Measurements from ENCODE around the gene HELZ2. TPM values are rescaled to one million over a fixed set of nuclear protein-coding genes. Genes with fewer than 3 reads are reported as not detected.

HELZ2 gene
- total RNA-seq, 1 experiment from 2014 or later = 35.2 TPM

GRCh38 chr20:63534831-63535651 lies 39.0 kb downstream of the HELZ2 start:
- Mint-ChIP-seq H3K27me3 (ENCODE audit: insufficient read depth, unreplicated experiment) (no peaks in the 10 kb centered on the region), H3K4me3 (ENCODE audit: unreplicated experiment) (no peak overlapping the region), H3K36me3 (ENCODE audit: insufficient read depth, unreplicated experiment) (peaks cover 13% of the 10 kb centered on the region), H3K9me3 (ENCODE audit: unreplicated experiment) (no peaks in the 10 kb centered on the region), H3K4me1 (ENCODE audit: low read depth, unreplicated experiment) (no peaks in the 10 kb centered on the region), H3K27ac (ENCODE audit: unreplicated experiment) (peak overlapping the region; percentile 50)
- Histone ChIP-seq H3K4me3 (ENCODE audit: low read depth, low read length) (no peak overlapping the region), H3K9me3 (no peaks in the 10 kb centered on the region), H3K27me3 (replicated peaks; ENCODE audit: control insufficient read depth, insufficient read depth, low read length) (no peaks in the 10 kb centered on the region), H3K4me1 (peaks cover 39% of the 10 kb centered on the region), H3K36me3 (ENCODE audit: control insufficient read depth, insufficient read depth, low read length) (no peaks in the 10 kb centered on the region)
- intact Hi-C loops (cut with micrococcal nuclease; ENCODE audit: unreplicated experiment) = loop anchor here (5.0 kb wide), 4 partner anchors 37 to 422 kb away; partner anchors contain the start of genes HELZ2 and UCKL1
- CTCF ChIA-PET = interaction anchor here (1.0 to 1.7 kb wide), 4 partner anchors 14 to 439 kb away, joined by 3 to 14 read pairs (median 4); partner anchors contain the start of genes PPDPF and RTEL1
- TF ChIP-seq CTCF (IDR thresholded peaks at IDR 0.05; ENCODE audit: insufficient read depth in 1 of 2, low read depth in 1 of 2, low read length in 1 of 2, severe bottlenecking in 1 of 2, unreplicated experiment in 1 of 2) = no peak
- BruUV-seq (replicated peaks) = no TSS peak
- POLR2A ChIA-PET = interaction anchor here (0.6 to 2.2 kb wide), 3 partner anchors 14 to 69 kb away, joined by 4 to 11 read pairs (median 5); partner anchors contain the start of genes HELZ2 and PPDPF
- peak; percentile 72 to 88 for DNase-seq

GRCh38 chr20:63534427-63534830 lies 39.6 kb downstream of the HELZ2 start:
- H3K9me3 Mint-ChIP-seq (ENCODE audit: unreplicated experiment) = no peaks in the 10 kb centered on the region
- ChIA-PET CTCF (interaction anchor here (1.7 kb wide), 1 partner anchor 14 kb away, joined by 14 read pairs; the partner anchor contains the start of gene PPDPF), POLR2A (interaction anchor here (0.5 to 2.2 kb wide), 3 partner anchors 14 to 78 kb away, joined by 3 to 11 read pairs (median 5); partner anchors contain the start of genes HELZ2 and PPDPF)
- no peak overlapping the region for H3K27ac Mint-ChIP-seq (ENCODE audit: unreplicated experiment)
- Histone ChIP-seq H3K4me1 (peaks cover 39% of the 10 kb centered on the region), H3K36me3 (ENCODE audit: control insufficient read depth, insufficient read depth, low read length) (no peaks in the 10 kb centered on the region), H3K27me3 (replicated peaks; ENCODE audit: control insufficient read depth, insufficient read depth, low read length) (no peaks in the 10 kb centered on the region), H3K9me3 (no peaks in the 10 kb centered on the region), H3K4me3 (ENCODE audit: low read depth, low read length) (no peak overlapping the region)
- H3K4me3 Mint-ChIP-seq (ENCODE audit: unreplicated experiment) = no peak overlapping the region
- DNase-seq = no peak
- no peak for TF ChIP-seq CTCF (IDR thresholded peaks at IDR 0.05; ENCODE audit: insufficient read depth in 1 of 2, low read depth in 1 of 2, low read length in 1 of 2, severe bottlenecking in 1 of 2, unreplicated experiment in 1 of 2)
- H3K27me3 Mint-ChIP-seq (ENCODE audit: insufficient read depth, unreplicated experiment) = no peaks in the 10 kb centered on the region
- BruUV-seq (replicated peaks) = no TSS peak
- peaks cover 19% of the 10 kb centered on the region for H3K36me3 Mint-ChIP-seq (ENCODE audit: insufficient read depth, unreplicated experiment)
- intact Hi-C loops (cut with micrococcal nuclease; ENCODE audit: unreplicated experiment) = no loop called here
- H3K4me1 Mint-ChIP-seq (ENCODE audit: low read depth, unreplicated experiment) = no peaks in the 10 kb centered on the region

- Histone ChIP-seq H3K36me3 (ENCODE audit: control insufficient read depth, insufficient read depth, low read length) (no peaks in the 10 kb centered on the region), H3K9me3 (no peaks in the 10 kb centered on the region), H3K4me1 (peaks cover 39% of the 10 kb centered on the region), H3K27me3 (replicated peaks; ENCODE audit: control insufficient read depth, insufficient read depth, low read length) (no peaks in the 10 kb centered on the region), H3K4me3 (ENCODE audit: low read depth, low read length) (no peak overlapping the region)
- CTCF ChIA-PET = interaction anchor here (1.7 kb wide), 1 partner anchor 13 kb away, joined by 14 read pairs; the partner anchor contains the start of gene PPDPF
- TF ChIP-seq CTCF (IDR thresholded peaks at IDR 0.05; ENCODE audit: insufficient read depth in 1 of 2, low read depth in 1 of 2, low read length in 1 of 2, severe bottlenecking in 1 of 2, unreplicated experiment in 1 of 2) = no peak
- Mint-ChIP-seq H3K36me3 (ENCODE audit: insufficient read depth, unreplicated experiment) (peaks cover 24% of the 10 kb centered on the region), H3K4me3 (ENCODE audit: unreplicated experiment) (no peak overlapping the region), H3K27me3 (ENCODE audit: insufficient read depth, unreplicated experiment) (no peaks in the 10 kb centered on the region), H3K27ac (ENCODE audit: unreplicated experiment) (no peak overlapping the region), H3K9me3 (ENCODE audit: unreplicated experiment) (no peaks in the 10 kb centered on the region), H3K4me1 (ENCODE audit: low read depth, unreplicated experiment) (no peaks in the 10 kb centered on the region)
- intact Hi-C loops (cut with micrococcal nuclease; ENCODE audit: unreplicated experiment) = no loop called here
- no TSS peak for BruUV-seq (replicated peaks)
- no peak for DNase-seq
- POLR2A ChIA-PET = interaction anchor here (0.5 kb wide), 1 partner anchor 79 kb away, joined by 3 read pairs; no protein-coding TSS in a partner anchor
Observed at GRCh38 chr20:63533871-63534393, 40.1 kb downstream of the HELZ2 start.
